CD8-positive, alpha-beta memory T cell (primary cell): Measurements from ENCODE around the gene PARP2. TPM values are rescaled to one million over a fixed set of nuclear protein-coding genes. Genes with fewer than 3 reads are reported as not detected.

Source experiments
- CTCF ChIA-PET: fragments of 350-600 bp; sonication (Branson Sonifier 250); formaldehyde crosslinking; loops from one replicate; lab custom pipeline; 2021; ENCODE audit warnings: antibody characterized with exemption; lab: Charles Lee
- POLR2A ChIA-PET: fragments of 350-600 bp; sonication (Branson Sonifier 250); formaldehyde crosslinking; loops from one replicate; lab custom pipeline; 2021; ENCODE audit warnings: antibody characterized with exemption; lab: Charles Lee
- DNase-seq, 5 donors: peaks; one replicate each; pipeline versions ENCODE4 v3.0.0 to v3.0.0-alpha.2; 2020 to 2022; ENCODE audit warnings: mixed read lengths in 1 of 5
- H3K27ac ChIP-seq: one replicate; pipeline ENCODE4 v1.7.0; 2013; ENCODE audit warnings: low read depth, mild to moderate bottlenecking, low read length, moderate library complexity
- H3K27me3 ChIP-seq: 2 replicates; pipeline ENCODE4 v1.7.0; 2013; ENCODE audit warnings: low read length, mild to moderate bottlenecking; ENCODE audit not compliant: insufficient read depth, poor library complexity, severe bottlenecking
- H3K36me3 ChIP-seq: 2 replicates; pipeline ENCODE4 v1.7.0; 2013; ENCODE audit warnings: mild to moderate bottlenecking, low read length, moderate library complexity; ENCODE audit not compliant: insufficient read depth
- H3K4me1 ChIP-seq: 2 replicates; pipeline ENCODE4 v1.7.0; 2013; ENCODE audit warnings: mild to moderate bottlenecking, low read length, moderate library complexity; ENCODE audit not compliant: insufficient read depth
- H3K4me3 ChIP-seq: 2 replicates; pipeline ENCODE4 v1.7.0; 2013; ENCODE audit warnings: mild to moderate bottlenecking, low read length
- H3K9me3 ChIP-seq: 2 replicates; pipeline ENCODE4 v1.7.0; 2013; ENCODE audit warnings: mild to moderate bottlenecking, low read length
- H3K27ac Mint-ChIP-seq, 8 donors: one replicate each; pipeline ENCODE4 v1.8.0; 2020 to 2021; ENCODE audit warnings: mixed read lengths in 8 of 8, mild to moderate bottlenecking in 6 of 8, inconsistent platforms in 3 of 8, moderate library complexity in 3 of 8
- H3K27me3 Mint-ChIP-seq, 2 donors: one replicate each; pipeline ENCODE4 v1.8.0; 2020 to 2021; ENCODE audit warnings: mixed read lengths in 2 of 2, mild to moderate bottlenecking in 1 of 2, moderate library complexity in 1 of 2
- H3K36me3 Mint-ChIP-seq, 3 donors: one replicate each; pipeline ENCODE4 v1.8.0; 2020 to 2021; ENCODE audit warnings: mixed read lengths in 3 of 3, inconsistent platforms in 1 of 3, mild to moderate bottlenecking in 1 of 3
- H3K4me1 Mint-ChIP-seq, 3 donors: one replicate each; pipeline ENCODE4 v1.8.0; 2020 to 2021; ENCODE audit warnings: mixed read lengths in 3 of 3, inconsistent platforms in 1 of 3, mild to moderate bottlenecking in 1 of 3
- H3K4me3 Mint-ChIP-seq, 7 donors: one replicate each; pipeline ENCODE4 v1.8.0; 2020 to 2021; ENCODE audit warnings: mixed read lengths in 7 of 7, mild to moderate bottlenecking in 6 of 7, moderate library complexity in 4 of 7, inconsistent platforms in 2 of 7
- H3K9me3 Mint-ChIP-seq, 5 donors: one replicate each; pipeline ENCODE4 v1.8.0; 2020 to 2022; ENCODE audit warnings: mixed read lengths in 5 of 5, mild to moderate bottlenecking in 3 of 5, moderate library complexity in 2 of 5, inconsistent platforms in 1 of 5
- polyA plus RNA-seq: library from polyadenylated mRNA; unstranded; fragments of 300-500 nt; fragmentation: Illumina TruSeq; gene quantifications from one replicate; pipeline ENCODE4 v1.2.3, GENCODE V29; 2021
- total RNA-seq, 2 experiments: library from RNA; stranded (reverse); gene quantifications; one replicate each; pipeline ENCODE4 v1.2.3, GENCODE V29; 2021

PARP2 gene
- total and polyA plus RNA-seq, 3 experiments from 2014 or later: 13.6 to 41.3 (median 35.0) TPM

DNA sequence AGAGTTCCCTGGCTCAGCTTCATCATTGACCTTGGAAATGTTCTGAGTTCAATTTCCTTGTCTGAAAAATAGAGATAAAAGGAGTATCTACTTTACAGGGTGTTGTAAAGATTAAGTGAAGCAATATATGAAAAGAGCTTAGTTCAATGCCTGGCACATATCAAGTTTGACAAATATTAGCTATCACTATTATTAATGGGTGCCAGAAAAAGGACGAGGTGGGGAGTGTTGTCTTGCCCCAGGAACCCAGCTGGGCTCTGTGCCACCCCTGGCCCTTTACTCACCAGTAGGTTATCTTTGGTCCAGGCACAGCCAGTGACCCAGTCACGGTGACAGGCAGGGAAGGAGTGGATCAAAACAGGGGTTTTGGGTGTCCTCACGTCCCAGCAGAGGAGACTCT is 32.0 kb downstream of the PARP2 start:
- H3K36me3 Mint-ChIP-seq: peaks cover 14 to 96% (median 28%) of the 10 kb centered on the region in 3 donors
- Histone ChIP-seq H3K9me3 (no peaks in the 10 kb centered on the region), H3K27ac (no peak overlapping the region), H3K27me3 (no peaks in the 10 kb centered on the region), H3K4me1 (no peaks in the 10 kb centered on the region), H3K4me3 (no peak overlapping the region), H3K36me3 (peaks cover 72% of the 10 kb centered on the region)
- H3K4me1 Mint-ChIP-seq: no peaks in the 10 kb centered on the region
- no peaks in the 10 kb centered on the region for H3K27me3 Mint-ChIP-seq
- no peak overlapping the region for H3K4me3 Mint-ChIP-seq
- POLR2A ChIA-PET: no interaction called here
- no peaks in the 10 kb centered on the region for H3K9me3 Mint-ChIP-seq
- CTCF ChIA-PET: no interaction called here
- H3K27ac Mint-ChIP-seq: peak overlapping the region in 1 of 8 donors; percentile 9
- DNase-seq: no peak

GRCh38 chr14:20376071-20376588 is 32.7 kb downstream of the PARP2 start:
- Histone ChIP-seq H3K9me3 (no peaks in the 10 kb centered on the region), H3K4me3 (no peak overlapping the region), H3K27ac (no peak overlapping the region), H3K36me3 (peaks cover 72% of the 10 kb centered on the region), H3K27me3 (no peaks in the 10 kb centered on the region), H3K4me1 (no peaks in the 10 kb centered on the region)
- Mint-ChIP-seq H3K4me3 (no peak overlapping the region), H3K4me1 (no peaks in the 10 kb centered on the region), H3K9me3 (no peaks in the 10 kb centered on the region), H3K36me3 (peaks cover 19 to 96% (median 28%) of the 10 kb centered on the region in 3 donors), H3K27me3 (no peaks in the 10 kb centered on the region), H3K27ac (no peak overlapping the region)
- CTCF ChIA-PET: no interaction called here
- no peak for DNase-seq
- POLR2A ChIA-PET: no interaction called here

- H3K36me3 ChIP-seq: peaks cover 73% of the 10 kb centered on the region
- Mint-ChIP-seq H3K27ac (no peak overlapping the region), H3K36me3 (peaks cover 13 to 96% (median 25%) of the 10 kb centered on the region in 3 donors), H3K4me1 (no peaks in the 10 kb centered on the region), H3K27me3 (no peaks in the 10 kb centered on the region), H3K4me3 (no peak overlapping the region), H3K9me3 (no peaks in the 10 kb centered on the region)
- CTCF ChIA-PET: no interaction called here
- H3K4me3 ChIP-seq: no peak overlapping the region
- POLR2A ChIA-PET: interaction anchor here (0.5 kb wide), 1 partner anchor 27 kb away, joined by 3 read pairs; no protein-coding TSS in a partner anchor
- no peak for DNase-seq
- H3K4me1 ChIP-seq: no peaks in the 10 kb centered on the region
- H3K9me3 ChIP-seq: no peaks in the 10 kb centered on the region
- H3K27me3 ChIP-seq: no peaks in the 10 kb centered on the region
- H3K27ac ChIP-seq: no peak overlapping the region
Observed at GRCh38 chr14:20377171-20377570, 33.7 kb downstream of the PARP2 start.

DNA sequence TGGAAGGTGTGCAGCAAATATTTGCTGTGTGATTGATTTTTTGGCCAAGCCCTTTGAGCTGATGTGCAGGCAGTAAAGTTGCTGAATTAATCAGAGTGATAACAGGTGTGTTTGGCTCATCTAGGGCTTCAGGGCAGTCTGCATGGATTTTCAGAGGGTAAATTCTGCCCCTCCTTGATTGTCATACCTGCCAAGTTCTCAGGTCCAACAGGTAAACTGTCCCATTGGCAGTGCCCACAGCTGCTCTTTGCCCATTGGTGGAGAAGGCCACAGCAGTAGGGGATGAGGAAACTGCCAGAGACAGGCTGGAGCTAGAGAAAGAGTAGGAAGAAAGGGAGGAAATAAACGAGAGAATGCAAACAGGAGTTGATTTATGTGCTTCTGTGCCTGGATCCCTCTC is 36.3 kb downstream of the PARP2 start:
- no peaks in the 10 kb centered on the region for H3K27me3 ChIP-seq
- ChIA-PET POLR2A (no interaction called here), CTCF (interaction anchor here (1.3 kb wide), 1 partner anchor 11 kb away, joined by 3 read pairs; no protein-coding TSS in a partner anchor)
- peaks cover 80% of the 10 kb centered on the region for H3K36me3 ChIP-seq
- Mint-ChIP-seq H3K36me3 (peaks cover 9 to 97% (median 23%) of the 10 kb centered on the region in 3 donors), H3K27me3 (no peaks in the 10 kb centered on the region), H3K9me3 (no peaks in the 10 kb centered on the region), H3K4me1 (no peaks in the 10 kb centered on the region), H3K27ac (peak overlapping the region in 2 of 8 donors; percentile 5 to 45), H3K4me3 (no peak overlapping the region)
- no peak overlapping the region for H3K4me3 ChIP-seq
- H3K9me3 ChIP-seq: no peaks in the 10 kb centered on the region
- no peak overlapping the region for H3K27ac ChIP-seq
- DNase-seq: no peak
- H3K4me1 ChIP-seq: no peaks in the 10 kb centered on the region

DNA sequence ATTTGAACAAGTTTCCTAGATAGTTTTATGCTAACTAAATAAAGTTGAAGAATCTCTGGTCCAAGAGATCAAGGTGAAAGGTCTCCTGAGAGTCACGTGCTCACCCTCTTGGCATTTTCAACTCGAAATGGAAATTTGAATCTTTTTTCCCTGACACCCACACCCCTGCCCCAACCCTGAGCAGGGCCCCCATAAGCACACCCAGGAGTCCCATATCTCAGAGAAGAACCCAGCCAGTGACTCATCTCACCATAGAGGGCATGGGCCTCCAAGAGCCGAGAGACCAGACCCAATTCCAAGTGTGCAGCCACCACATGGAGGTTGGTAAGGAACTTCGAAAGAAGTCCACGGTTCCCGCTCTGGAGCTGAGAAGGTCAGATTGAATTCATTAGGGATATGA is 37.2 kb downstream of the PARP2 start:
- POLR2A ChIA-PET: no interaction called here
- H3K4me3 ChIP-seq: no peak overlapping the region
- no peaks in the 10 kb centered on the region for H3K4me1 ChIP-seq
- no peaks in the 10 kb centered on the region for H3K9me3 ChIP-seq
- Mint-ChIP-seq H3K9me3 (no peaks in the 10 kb centered on the region), H3K4me3 (no peak overlapping the region), H3K27me3 (no peaks in the 10 kb centered on the region), H3K4me1 (no peaks in the 10 kb centered on the region), H3K36me3 (peaks cover 9 to 96% (median 20%) of the 10 kb centered on the region in 3 donors), H3K27ac (peak overlapping the region in 2 of 8 donors; percentile 8 to 30)
- peaks cover 79% of the 10 kb centered on the region for H3K36me3 ChIP-seq
- no peak overlapping the region for H3K27ac ChIP-seq
- no peak for DNase-seq
- CTCF ChIA-PET: interaction anchor here (1.3 kb wide), 1 partner anchor 10 kb away, joined by 3 read pairs; no protein-coding TSS in a partner anchor
- H3K27me3 ChIP-seq: no peaks in the 10 kb centered on the region

GRCh38 chr14:20381341-20381740 is 37.9 kb downstream of the PARP2 start:
- CTCF ChIA-PET: no interaction called here
- Histone ChIP-seq H3K27ac (no peak overlapping the region), H3K27me3 (no peaks in the 10 kb centered on the region), H3K9me3 (no peaks in the 10 kb centered on the region), H3K4me3 (no peak overlapping the region), H3K4me1 (no peaks in the 10 kb centered on the region), H3K36me3 (peaks cover 84% of the 10 kb centered on the region)
- H3K4me1 Mint-ChIP-seq: no peaks in the 10 kb centered on the region
- POLR2A ChIA-PET: no interaction called here
- no peak for DNase-seq
- H3K27ac Mint-ChIP-seq: peak overlapping the region in 2 of 8 donors; percentile 30 to 76
- H3K9me3 Mint-ChIP-seq: no peaks in the 10 kb centered on the region
- peaks cover 9 to 96% (median 19%) of the 10 kb centered on the region in 3 donors for H3K36me3 Mint-ChIP-seq
- no peaks in the 10 kb centered on the region for H3K27me3 Mint-ChIP-seq
- H3K4me3 Mint-ChIP-seq: no peak overlapping the region

- CTCF ChIA-PET: no interaction called here
- no peak for DNase-seq
- Mint-ChIP-seq H3K4me1 (no peaks in the 10 kb centered on the region), H3K27ac (no peak overlapping the region), H3K4me3 (no peak overlapping the region), H3K36me3 (peaks cover 5 to 93% (median 20%) of the 10 kb centered on the region in 3 donors), H3K27me3 (no peaks in the 10 kb centered on the region), H3K9me3 (no peaks in the 10 kb centered on the region)
- no peaks in the 10 kb centered on the region for H3K27me3 ChIP-seq
- H3K4me3 ChIP-seq: no peak overlapping the region
- POLR2A ChIA-PET: interaction anchor here (0.5 kb wide), 1 partner anchor 41 kb away, joined by 3 read pairs; no protein-coding TSS in a partner anchor
- no peaks in the 10 kb centered on the region for H3K9me3 ChIP-seq
- H3K4me1 ChIP-seq: no peaks in the 10 kb centered on the region
- no peak overlapping the region for H3K27ac ChIP-seq
- H3K36me3 ChIP-seq: peaks cover 86% of the 10 kb centered on the region
Observed at GRCh38 chr14:20382526-20382925, 39.1 kb downstream of the PARP2 start.

DNA sequence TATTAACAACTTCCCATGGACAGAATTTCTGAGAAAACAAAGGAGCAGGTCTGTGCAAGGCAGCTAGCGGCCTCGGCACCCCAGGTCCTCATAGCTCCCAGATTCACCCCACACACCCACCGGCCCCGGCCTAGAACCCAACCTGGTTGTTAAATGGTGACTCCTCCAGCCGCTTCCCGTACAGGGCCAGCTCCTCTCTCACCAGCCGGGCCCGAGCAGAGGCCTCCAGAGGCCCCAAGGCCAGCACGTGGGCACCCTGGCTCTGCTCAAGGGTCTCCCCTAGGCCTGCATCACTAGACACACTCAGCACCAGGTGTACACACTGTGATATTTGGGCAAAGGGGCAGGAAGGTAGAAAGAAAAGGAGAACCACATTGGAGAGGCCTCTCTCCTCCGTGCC is 39.6 kb downstream of the PARP2 start:
- H3K27me3 Mint-ChIP-seq: no peaks in the 10 kb centered on the region

More for the DNA sequence above, 39.6 kb downstream of the PARP2 start:
- no peak for DNase-seq
- POLR2A ChIA-PET: no interaction called here
- H3K36me3 ChIP-seq: peaks cover 86% of the 10 kb centered on the region
- no peaks in the 10 kb centered on the region for H3K9me3 ChIP-seq
- no peaks in the 10 kb centered on the region for H3K27me3 ChIP-seq
- no peak overlapping the region for H3K27ac Mint-ChIP-seq
- H3K4me1 ChIP-seq: no peaks in the 10 kb centered on the region
- no peaks in the 10 kb centered on the region for H3K9me3 Mint-ChIP-seq
- no peak overlapping the region for H3K4me3 Mint-ChIP-seq
- H3K4me1 Mint-ChIP-seq: no peaks in the 10 kb centered on the region
- CTCF ChIA-PET: no interaction called here
- no peak overlapping the region for H3K4me3 ChIP-seq
- H3K27ac ChIP-seq: no peak overlapping the region
- H3K36me3 Mint-ChIP-seq: peaks cover 10 to 93% (median 20%) of the 10 kb centered on the region in 3 donors
